ENCODE results near the gene C11orf24.

Gene C11orf24

DNA sequence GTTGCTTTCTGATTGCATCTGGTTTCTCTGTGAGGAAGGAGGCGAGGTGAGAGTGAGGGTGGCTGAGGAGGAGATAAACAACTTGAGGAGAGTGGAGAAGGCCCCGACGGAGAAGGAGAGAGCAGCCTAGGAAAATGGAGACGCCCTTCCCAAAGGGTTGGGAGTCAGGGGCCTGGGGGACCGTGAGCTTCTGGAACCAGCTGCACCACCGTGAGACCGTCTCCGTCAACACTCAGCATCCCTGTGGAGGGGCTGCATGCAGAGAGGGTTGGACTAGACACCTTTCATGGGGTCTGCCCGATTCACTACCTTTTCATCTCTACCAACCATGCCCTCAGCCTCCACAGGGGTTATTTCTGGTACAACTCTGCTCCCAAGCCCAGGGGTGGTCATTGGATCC is 45.4 kb downstream of the C11orf24 start:
- no peaks in the 10 kb centered on the region for H3K79me2 ChIP-seq (ENCODE audit: insufficient read depth, low read length)
- H4K20me1 ChIP-seq (ENCODE audit: insufficient read depth, low read length, poor library complexity, severe bottlenecking), result no peaks in the 10 kb centered on the region
- TF ChIP-seq, protein P1, sequence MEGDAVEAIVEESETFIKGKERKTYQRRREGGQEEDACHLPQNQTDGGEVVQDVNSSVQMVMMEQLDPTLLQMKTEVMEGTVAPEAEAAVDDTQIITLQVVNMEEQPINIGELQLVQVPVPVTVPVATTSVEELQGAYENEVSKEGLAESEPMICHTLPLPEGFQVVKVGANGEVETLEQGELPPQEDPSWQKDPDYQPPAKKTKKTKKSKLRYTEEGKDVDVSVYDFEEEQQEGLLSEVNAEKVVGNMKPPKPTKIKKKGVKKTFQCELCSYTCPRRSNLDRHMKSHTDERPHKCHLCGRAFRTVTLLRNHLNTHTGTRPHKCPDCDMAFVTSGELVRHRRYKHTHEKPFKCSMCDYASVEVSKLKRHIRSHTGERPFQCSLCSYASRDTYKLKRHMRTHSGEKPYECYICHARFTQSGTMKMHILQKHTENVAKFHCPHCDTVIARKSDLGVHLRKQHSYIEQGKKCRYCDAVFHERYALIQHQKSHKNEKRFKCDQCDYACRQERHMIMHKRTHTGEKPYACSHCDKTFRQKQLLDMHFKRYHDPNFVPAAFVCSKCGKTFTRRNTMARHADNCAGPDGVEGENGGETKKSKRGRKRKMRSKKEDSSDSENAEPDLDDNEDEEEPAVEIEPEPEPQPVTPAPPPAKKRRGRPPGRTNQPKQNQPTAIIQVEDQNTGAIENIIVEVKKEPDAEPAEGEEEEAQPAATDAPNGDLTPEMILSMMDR (conservative IDR thresholded peaks at IDR 0.05; ENCODE audit: low read length), result no peak
- TF ChIP-seq EZH2phosphoT487 (IDR thresholded peaks at IDR 0.05; ENCODE audit: borderline replicate concordance), result no peak
- peaks cover 6% of the 10 kb centered on the region; the same call in 1 of the 2 replicates for H3K9me3 ChIP-seq (ENCODE audit: insufficient read depth, low read depth, low read length)
- no peaks in the 10 kb centered on the region for H3F3A ChIP-seq (ENCODE audit: low read depth)
- no peaks in the 10 kb centered on the region for H3K27me3 ChIP-seq (ENCODE audit: insufficient read depth, low read length, poor library complexity, severe bottlenecking)
- no peak overlapping the region for H3K4me2 ChIP-seq (ENCODE audit: low read depth, low read length, poor library complexity, severe bottlenecking)
- H3K4me3 ChIP-seq (ENCODE audit: low read length, poor library complexity, severe bottlenecking), result no peak overlapping the region
- no peaks in the 10 kb centered on the region for H3K36me3 ChIP-seq (ENCODE audit: insufficient read depth, low read length)
- H3K9ac ChIP-seq (ENCODE audit: low read depth, low read length, poor library complexity, severe bottlenecking), result no peak overlapping the region
- H3K4me1 ChIP-seq (ENCODE audit: insufficient read depth, low read length, poor library complexity, severe bottlenecking), result no peaks in the 10 kb centered on the region
- H2AFZ ChIP-seq (ENCODE audit: low read length), result no peak overlapping the region
- no peaks in the 10 kb centered on the region for H3K9me2 ChIP-seq (replicated peaks; ENCODE audit: low read depth, low read length)

DNA sequence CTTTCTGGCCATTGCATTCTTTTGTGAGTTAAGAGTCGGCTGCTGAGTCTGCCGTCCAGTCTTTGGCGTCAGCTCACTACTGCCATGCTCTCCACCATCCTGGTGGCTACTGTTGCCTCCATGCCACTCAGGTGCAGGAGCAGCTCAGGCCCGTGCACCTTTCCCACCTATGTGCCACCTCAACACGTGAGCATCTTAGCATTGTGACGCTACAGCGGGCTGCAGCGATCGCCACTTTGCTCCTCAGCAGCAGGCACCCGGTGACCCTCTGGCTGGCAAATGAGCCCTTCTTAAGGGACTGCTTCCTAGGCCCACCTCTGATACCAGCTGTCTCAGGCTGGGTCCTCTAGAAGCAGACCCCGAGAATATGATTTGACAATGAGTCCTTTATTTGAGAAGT is 47.2 kb downstream of the C11orf24 start:
- H3K9ac ChIP-seq (ENCODE audit: low read depth, low read length, poor library complexity, severe bottlenecking), result no peak overlapping the region
- H3K9me3 ChIP-seq (ENCODE audit: insufficient read depth, low read depth, low read length), result peaks cover 3% of the 10 kb centered on the region; the same call in 1 of the 2 replicates
- H3K27me3 ChIP-seq (ENCODE audit: insufficient read depth, low read length, poor library complexity, severe bottlenecking), result no peaks in the 10 kb centered on the region
- no peak for TF ChIP-seq EZH2phosphoT487 (IDR thresholded peaks at IDR 0.05; ENCODE audit: borderline replicate concordance)
- TF ChIP-seq, protein P1 (conservative IDR thresholded peaks at IDR 0.05; ENCODE audit: low read length), result no peak
- no peaks in the 10 kb centered on the region for H3F3A ChIP-seq (ENCODE audit: low read depth)
- H3K4me2 ChIP-seq (ENCODE audit: low read depth, low read length, poor library complexity, severe bottlenecking), result no peak overlapping the region
- no peaks in the 10 kb centered on the region for H3K79me2 ChIP-seq (ENCODE audit: insufficient read depth, low read length)
- H3K4me3 ChIP-seq (ENCODE audit: low read length, poor library complexity, severe bottlenecking), result no peak overlapping the region
- H3K36me3 ChIP-seq (ENCODE audit: insufficient read depth, low read length), result no peaks in the 10 kb centered on the region
- no peaks in the 10 kb centered on the region for H4K20me1 ChIP-seq (ENCODE audit: insufficient read depth, low read length, poor library complexity, severe bottlenecking)
- no peaks in the 10 kb centered on the region for H3K9me2 ChIP-seq (replicated peaks; ENCODE audit: low read depth, low read length)
- H2AFZ ChIP-seq (ENCODE audit: low read length), result no peak overlapping the region
- H3K4me1 ChIP-seq (ENCODE audit: insufficient read depth, low read length, poor library complexity, severe bottlenecking), result no peaks in the 10 kb centered on the region

DNA sequence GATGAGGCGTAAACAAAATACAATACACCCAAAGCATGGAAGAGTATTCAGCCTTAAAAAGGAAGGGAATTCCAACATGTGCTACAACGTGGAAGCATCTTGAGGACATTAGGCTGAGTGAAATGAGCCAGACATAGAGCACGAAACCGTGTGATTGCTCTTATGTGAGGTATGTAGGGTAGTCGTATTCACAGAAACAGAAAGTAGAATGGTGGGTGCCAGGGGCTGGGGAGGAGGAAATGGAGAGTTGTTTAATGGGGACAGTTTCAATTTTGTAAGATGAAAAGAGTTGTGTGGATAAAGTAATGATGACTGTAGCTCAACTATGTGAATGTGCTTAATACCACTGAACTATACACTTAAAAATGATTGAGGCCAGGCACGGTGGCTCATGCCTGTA is 48.5 kb downstream of the C11orf24 start:
- no peak overlapping the region for H3K9ac ChIP-seq (ENCODE audit: low read depth, low read length, poor library complexity, severe bottlenecking)
- H3K4me3 ChIP-seq (ENCODE audit: low read length, poor library complexity, severe bottlenecking), result no peak overlapping the region
- no peaks in the 10 kb centered on the region for H3F3A ChIP-seq (ENCODE audit: low read depth)
- no peak overlapping the region for H3K4me2 ChIP-seq (ENCODE audit: low read depth, low read length, poor library complexity, severe bottlenecking)
- no peak overlapping the region for H2AFZ ChIP-seq (ENCODE audit: low read length)
- H3K27me3 ChIP-seq (ENCODE audit: insufficient read depth, low read length, poor library complexity, severe bottlenecking), result no peaks in the 10 kb centered on the region
- no peaks in the 10 kb centered on the region for H3K9me3 ChIP-seq (ENCODE audit: insufficient read depth, low read depth, low read length)
- TF ChIP-seq, protein P1 (conservative IDR thresholded peaks at IDR 0.05; ENCODE audit: low read length), result no peak
- TF ChIP-seq EZH2phosphoT487 (IDR thresholded peaks at IDR 0.05; ENCODE audit: borderline replicate concordance), result no peak
- no peaks in the 10 kb centered on the region for H3K4me1 ChIP-seq (ENCODE audit: insufficient read depth, low read length, poor library complexity, severe bottlenecking)
- H3K36me3 ChIP-seq (ENCODE audit: insufficient read depth, low read length), result no peaks in the 10 kb centered on the region
- no peaks in the 10 kb centered on the region for H4K20me1 ChIP-seq (ENCODE audit: insufficient read depth, low read length, poor library complexity, severe bottlenecking)
- no peaks in the 10 kb centered on the region for H3K79me2 ChIP-seq (ENCODE audit: insufficient read depth, low read length)
- no peaks in the 10 kb centered on the region for H3K9me2 ChIP-seq (replicated peaks; ENCODE audit: low read depth, low read length)

Data from Loucy (cell line).